Ramos (cell line): ENCODE measurements around the gene CNGB1.
"Not testable (repeated sequence)": the region's sequence is repeated elsewhere in the genome, so short reads cannot be mapped to it uniquely, and the experiment has no call there.

Experiments
- in situ Hi-C: fragments of 300-500 bp; cut with MboI; formaldehyde crosslinking; loops from one replicate; pipeline ENCODE4 v1.14.3; 2022; ENCODE audit warnings: low sequenced_read_pairs; ENCODE audit not compliant: unreplicated experiment

CNGB1 gene

DNA sequence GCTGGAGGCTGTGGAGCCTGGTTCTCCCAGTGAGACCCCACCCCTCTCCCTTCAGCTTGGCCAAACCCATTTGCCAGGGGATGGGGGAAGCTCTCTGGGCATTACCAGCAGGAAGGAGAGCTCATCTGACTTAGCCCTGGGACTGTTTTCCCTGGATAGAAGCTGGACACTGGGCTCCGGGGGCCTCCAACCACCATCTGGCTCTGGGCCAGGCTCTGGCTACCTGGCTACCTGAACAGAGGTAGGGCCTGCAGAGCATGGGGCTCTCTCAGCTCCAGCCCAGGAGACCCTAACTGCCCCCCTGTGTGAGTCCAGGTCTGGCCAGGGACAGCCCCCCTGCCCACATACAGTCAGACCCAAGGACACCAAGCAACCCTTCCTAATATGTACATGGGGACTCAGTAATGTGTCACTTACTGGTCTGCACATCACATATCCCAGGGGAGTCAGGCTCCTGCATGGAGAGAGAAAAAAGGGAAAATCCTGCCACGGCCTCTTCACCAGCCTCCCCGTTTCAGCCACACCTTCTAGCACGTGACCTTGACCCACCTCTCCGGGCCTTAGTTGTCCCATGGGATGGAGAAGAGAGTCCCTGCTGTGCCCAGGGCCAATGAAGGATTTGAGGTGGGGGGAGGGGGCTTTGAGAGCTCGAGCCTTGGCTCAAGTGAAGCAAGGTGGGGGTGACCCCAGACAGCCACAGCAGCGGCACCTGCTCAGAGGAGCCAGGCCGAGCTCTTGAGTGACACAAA, 13.8 kb downstream of the CNGB1 start:
- in situ Hi-C loops = no loop called here

DNA sequence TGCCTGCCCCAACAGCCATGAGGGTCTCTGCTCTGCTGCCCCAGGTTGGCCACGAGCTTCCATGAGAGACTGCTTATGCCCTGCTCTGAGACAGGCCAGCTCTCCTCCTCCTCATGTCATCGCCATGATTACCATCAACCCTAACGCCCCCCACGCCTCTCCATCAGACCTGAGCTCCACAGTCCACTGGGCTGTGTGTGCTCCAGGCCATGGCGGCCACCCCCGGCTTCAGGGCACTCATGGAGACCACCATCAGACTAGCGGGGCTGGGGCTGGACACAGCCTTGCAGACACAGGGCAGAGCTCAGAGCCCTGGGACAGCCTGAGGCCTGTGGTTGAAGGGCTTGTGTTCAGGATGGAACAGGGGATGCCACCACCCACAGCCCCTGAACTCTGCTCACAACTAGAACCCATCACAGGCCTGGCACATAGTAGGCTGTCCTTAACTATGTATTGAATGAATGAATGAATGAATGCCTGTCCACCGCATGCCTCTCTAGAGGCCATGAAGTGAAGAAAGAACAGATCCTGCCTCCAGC, 14.6 kb downstream of the CNGB1 start:
- in situ Hi-C loops = no loop called here

DNA sequence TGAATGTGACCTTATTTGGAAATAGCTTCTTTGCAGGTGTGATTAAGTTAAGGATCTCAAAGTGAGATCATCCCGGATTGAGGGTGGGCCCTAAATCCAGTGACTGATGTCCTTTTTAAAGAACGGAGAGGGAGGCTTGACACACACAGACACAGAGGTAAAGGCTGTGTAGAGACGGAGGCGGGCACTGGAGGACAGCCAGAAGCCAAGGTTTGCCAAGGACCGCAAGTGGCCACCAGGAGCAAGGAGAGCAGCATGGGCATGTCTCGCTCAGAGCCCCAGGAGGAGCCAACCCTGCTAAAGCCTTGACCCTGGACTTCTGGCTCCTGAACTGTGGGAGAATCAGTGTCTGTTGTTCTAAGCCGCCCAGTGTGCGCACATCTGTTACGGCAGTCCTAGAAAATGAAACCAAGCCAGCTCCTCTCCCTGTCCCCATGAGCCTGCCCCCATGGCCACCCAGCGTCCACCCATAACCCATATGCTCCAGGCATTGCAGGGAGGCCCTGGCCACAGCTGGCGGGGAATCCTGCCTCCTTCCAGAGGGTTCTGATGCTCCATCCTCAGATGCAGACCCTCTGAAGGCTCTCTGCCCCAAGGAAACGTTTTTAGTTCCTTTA, 15.2 kb downstream of the CNGB1 start:
- in situ Hi-C loops = no loop called here

DNA sequence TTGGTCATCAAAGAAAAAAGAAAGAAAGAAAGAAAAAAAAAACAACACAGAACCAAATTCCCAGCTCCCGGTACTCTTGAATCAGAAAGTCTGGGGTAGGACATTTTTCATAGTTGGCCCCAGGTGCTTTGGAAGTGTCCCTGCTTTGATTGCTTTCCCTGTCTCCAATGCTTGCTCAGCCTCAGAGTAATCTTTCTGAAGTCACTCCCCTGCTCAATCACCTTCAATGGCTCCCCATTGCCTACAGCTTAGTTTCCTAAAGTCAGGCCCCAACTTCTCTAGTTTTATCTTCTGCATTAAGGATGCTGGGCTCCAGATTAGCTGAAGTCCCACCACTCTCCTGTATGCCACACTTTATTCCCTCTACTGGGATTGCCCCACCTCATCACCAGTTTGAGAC, 17.1 kb downstream of the CNGB1 start:
- in situ Hi-C loops = no loop called here

DNA sequence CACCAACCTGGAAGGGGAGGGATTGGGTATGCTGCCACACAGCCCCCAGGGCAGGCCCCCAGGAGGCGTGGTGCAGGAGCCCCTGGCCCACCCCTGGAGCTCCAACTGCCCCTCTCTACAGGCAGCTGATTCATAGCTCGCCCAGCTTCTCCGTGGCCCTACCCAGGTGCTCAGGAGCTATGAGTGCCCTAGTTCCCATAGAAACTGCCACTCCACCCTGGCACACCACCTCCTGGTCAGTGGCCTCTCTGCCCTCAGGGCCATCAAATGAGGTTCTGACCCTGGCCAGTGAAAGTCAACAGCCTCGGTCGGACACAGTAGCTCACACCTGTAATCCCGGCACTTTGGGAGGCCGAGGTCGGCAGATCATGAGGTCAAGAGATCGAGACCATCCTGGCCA, 18.0 kb downstream of the CNGB1 start:
- in situ Hi-C loops = no loop called here

DNA sequence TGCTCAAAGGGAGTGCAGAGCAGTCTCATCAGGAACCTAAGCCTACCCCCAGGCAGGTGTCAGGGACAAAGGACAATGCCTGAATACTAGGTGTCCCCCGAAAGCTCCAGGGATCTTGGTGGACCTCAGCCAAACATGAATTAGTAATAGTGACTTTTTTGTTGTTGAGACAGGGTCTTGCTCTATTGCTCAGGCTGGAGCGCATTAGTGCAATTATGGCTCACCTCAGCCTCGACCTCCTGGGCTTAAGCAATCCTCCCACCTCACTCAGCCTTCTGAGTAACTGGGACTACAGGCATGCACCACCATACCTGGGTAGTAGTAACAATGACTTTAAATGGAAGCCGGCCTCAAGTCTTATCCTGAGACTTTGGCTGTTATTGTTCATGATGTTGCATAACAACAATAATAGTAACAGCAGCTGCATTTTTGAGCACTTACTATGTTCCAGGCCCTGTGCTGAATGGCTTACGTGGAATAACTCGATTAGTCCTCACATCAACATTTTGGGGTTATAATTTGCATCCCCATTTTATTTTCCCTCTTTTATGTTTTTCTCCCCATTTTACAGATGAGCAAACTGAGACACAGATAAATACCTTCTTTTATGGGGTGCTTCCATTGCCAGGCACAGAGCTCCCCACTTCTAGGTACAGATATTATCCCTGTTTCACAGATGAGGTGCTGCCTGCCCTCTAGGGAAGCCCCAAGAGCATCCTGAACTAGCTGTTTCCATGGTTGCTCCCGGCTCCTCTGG, 19.5 kb downstream of the CNGB1 start:
- in situ Hi-C loops = no loop called here

DNA sequence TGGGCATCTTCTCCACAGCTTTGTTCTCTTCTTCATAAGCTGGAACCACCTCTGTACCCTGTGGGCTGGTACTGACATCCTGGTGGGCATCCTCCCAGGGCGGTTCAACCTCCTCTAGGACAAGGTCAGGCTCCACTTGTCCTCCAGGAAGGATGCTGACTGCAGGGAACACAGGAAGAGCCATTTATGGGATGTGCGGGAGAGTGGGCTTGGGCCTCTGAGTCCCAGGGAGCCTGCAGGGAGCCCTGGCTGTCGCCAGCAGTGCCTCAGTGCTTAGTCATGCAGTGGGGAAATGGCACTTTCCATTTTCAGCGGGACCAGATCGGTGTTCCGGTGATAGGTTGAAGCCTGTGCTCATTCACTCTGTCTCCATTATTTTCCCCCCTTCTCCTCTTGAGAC, 20.5 kb downstream of the CNGB1 start:
- in situ Hi-C loops = no loop called here

DNA sequence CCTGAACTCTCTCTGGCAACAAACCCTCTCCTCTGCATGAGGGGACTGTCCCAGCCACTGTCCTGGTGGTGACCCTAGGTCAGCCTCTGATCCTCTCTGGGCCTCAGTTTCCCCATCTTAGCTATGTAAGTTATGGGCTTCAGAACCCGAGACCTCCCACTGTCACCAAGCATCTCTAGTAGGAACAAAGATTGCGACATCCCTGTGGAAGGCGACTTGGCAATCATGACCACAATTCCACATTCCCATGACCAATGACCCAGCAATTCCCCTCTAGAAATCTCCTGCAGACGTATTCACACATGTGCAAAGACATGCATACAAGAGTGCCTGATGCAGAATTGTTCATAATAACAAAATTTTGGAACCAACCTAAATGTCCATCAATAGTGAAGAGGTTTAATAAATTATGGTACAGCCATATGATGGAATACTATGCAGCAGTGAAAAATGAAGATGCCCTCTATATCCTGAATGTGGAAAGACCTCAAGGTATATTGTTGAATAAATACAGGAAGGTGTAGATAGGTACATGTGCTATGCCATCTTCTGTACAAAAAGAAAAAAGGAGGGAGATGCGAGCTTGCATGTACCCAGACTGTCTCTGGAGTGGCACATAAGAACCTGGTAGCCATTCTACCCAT, 21.2 kb downstream of the CNGB1 start:
- in situ Hi-C loops = no loop called here

DNA sequence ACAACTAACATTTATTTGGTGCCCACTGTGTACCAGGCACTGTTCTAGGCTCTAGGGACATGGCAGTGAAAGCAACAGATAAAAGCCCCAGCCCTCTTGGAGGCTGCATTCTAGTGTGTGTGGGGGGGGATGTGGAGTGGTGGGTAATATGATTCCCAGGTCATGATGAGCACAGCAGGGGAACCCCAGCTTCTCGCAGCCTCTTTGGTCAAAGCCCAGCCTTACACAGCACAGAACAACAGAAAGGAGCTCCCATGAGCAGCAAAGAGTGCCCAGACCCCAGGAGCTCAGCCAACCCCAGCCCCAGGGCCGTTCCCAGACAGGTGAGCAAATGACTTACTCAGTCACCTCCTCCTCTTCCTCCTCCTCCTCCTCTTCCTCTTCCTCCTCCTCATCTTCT, 21.9 kb downstream of the CNGB1 start:
- in situ Hi-C loops = no loop called here

DNA sequence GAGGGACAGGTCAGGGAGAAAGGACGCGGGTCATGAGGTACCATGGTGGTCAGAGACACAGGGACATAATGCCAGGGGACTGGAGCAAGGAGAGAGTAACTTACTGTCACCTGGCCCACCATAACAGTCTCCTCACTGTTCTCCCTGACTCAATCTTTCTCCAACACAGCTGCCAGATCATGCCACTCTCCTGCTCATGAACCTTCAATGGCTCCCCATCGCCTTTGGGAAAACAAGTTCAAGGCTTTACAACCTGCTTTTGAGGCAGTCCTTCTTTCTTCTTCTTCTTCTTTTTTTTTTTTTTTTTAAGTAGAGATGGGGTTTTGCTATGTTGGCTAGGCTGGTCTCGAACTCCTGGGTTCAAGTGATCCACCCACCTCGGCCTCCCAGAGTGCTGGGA, 22.9 kb downstream of the CNGB1 start:
- in situ Hi-C loops = no loop called here

DNA sequence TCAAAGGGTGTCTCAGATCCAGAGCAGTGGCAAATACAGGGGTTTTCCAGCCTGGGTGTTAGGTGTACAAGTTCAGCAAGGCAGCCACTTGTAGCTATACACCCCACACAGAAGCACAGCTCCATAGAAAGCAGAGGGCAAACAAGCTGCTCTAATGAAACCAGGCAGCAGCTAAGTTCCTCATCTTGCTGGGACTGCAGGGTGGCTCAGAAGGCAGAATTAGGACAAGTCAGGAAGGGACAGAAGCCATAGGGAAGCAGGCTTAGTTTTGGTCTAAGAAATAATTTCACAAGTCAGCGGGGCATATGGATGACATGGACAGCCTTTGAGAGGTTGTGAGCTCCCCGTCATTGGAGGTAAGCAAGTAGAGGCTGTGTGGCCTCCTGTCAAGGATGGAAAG, 23.7 kb downstream of the CNGB1 start:
- in situ Hi-C loops = no loop called here

DNA sequence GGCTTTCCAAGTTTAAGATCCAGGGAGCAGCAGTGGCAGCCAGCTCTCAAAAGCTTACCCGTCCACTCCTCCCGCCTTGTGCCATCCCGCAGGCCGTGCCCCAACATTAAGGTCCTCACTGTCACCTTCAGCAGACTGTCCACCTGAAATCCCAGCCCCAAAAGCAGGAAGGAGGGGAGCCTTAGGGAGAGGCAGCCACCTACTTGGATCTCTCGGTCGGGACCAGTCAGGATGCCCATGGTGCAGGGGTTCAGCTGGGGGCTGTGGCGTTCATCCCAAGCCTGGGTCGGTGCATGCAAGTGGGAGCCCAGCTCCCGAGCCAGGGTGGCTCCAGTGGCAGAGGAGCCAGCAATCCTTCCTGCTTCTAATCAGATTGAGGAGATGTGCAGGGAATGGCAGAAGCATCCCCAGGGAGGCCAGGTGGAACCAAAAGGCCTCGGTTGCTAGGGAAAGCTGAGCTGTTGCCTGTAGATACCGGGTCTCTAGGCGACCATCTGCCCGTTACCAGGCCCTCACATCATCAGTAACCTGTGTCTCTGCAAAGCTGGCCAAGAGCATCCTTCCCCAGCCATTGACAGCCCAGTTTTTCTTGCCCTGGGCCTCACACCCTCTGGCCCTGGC, 24.6 kb downstream of the CNGB1 start:
- in situ Hi-C loops = no loop called here

DNA sequence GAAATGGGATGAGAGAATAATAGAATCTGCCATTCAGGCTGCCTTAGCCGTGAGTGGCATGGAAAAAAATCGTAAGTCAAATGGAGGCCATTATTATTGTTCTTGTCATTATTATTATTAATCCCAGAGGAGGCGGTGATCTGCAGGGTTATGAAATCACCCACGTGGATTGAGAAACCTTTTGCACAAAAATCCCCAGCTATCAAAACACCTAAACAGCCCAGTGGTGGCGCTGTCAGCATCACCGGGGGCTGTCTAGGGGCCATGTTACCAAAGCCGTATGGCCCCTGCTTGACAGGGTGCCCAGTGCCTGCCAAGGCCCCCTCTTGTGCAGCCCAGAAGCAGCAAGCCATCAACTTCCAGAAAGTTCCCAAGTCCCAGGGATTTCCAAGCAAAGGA, 25.2 kb downstream of the CNGB1 start:
- in situ Hi-C loops = no loop called here

DNA sequence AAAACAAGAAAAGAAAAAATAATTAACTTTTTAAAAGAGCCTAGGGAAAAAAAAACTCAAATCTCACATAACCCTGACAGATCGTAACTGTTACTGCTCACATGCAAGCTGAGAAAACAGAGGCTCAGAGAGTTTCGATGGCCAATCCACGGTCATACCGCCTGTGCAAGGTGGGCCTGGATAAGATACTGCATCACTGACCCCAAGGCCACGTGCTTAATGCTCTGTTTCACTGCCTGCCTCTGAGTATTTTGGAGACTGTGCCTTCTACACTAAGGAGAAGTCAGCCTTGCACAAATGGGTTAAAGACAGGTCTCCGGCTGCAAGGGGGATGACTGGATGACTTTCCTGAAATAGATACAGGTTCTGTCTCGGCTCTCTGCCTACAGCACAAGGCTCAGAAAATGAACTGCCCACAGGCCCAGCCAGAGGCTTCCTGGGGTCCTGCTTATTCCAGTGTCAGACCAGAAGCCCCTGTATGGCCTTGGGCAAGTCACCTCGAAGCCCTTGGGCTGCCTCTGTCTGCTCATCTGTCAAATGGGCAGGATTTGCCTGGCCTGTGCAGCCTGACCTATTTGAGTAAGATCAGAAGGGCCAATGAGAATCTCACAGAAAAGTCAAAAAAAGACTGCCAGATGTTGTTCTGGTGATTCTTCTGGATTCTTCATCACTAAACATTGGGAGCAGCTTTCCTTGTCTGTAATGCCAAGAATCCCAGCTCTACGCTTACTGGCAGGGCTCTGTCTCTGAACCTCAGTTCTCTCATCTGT, 25.8 kb downstream of the CNGB1 start:
- in situ Hi-C loops = no loop called here

DNA sequence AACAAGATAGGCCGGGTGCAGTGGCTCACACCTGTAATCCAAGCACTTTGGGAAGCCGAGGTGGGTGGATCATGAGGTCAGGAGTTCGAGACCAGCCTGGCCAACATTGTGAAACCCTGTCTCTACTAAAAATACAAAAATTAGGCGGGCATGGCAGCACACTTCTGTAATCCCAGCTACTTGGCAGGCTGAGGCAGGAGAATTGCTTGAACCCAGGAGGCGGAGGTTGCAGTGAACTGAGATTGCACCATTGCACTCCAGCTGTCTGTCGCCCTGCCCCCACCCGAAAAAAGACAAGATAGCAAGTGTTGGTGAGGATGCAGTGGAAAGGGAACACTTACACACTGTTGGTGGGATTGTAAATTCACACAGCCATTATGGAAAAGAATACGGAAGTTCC, 27.5 kb downstream of the CNGB1 start:
- in situ Hi-C loops = not testable (repeated sequence)

DNA sequence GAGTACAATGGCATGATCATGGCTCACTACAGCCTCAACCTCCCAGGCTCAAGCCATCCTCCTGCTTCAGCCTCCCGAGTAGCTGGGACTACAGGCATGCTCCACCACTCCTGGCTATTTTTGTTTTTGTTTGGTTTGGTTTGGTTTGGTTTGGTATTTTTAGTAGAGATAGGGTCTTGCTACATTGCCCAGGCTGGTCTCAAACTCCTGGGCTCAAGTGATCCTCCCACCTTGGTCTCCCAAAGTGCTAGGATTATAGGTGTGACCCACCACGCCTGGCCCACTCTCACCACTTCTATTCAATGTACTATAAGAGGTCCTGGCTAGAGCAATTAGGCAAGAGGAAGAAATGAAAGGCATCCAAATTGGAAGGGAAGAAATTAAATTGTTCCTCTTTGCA, 29.0 kb downstream of the CNGB1 start:
- in situ Hi-C loops = not testable (repeated sequence)

DNA sequence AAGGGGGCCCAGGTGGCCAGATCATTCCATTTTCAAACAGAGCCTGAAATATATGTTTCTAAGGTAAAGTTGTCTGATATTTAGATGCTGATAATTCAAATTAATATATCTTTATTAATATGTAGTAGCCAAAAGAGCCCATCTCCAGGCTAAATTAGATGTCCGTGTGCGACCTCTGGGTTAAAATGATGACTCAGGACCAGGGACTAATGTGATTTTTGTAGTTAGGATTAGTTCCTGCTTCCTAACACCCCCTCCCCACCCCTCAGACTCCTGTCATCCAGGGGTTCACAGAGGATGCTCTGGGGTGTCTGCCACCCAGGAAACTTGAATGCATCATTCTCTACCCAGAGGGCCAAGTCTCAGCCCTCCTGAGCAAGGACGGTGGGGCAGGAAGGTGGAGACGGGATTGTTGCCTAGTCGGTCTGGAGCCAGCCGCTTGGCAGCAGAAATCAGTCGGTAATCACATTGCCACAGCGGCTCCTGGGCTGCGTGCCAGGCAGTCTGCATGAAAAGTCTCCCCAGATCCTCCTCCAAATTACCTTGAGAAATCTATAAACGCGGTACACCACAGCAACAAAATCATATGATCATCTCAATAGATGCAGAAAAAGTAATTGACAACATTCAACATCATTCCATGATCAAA, 29.8 kb downstream of the CNGB1 start:
- in situ Hi-C loops = no loop called here

DNA sequence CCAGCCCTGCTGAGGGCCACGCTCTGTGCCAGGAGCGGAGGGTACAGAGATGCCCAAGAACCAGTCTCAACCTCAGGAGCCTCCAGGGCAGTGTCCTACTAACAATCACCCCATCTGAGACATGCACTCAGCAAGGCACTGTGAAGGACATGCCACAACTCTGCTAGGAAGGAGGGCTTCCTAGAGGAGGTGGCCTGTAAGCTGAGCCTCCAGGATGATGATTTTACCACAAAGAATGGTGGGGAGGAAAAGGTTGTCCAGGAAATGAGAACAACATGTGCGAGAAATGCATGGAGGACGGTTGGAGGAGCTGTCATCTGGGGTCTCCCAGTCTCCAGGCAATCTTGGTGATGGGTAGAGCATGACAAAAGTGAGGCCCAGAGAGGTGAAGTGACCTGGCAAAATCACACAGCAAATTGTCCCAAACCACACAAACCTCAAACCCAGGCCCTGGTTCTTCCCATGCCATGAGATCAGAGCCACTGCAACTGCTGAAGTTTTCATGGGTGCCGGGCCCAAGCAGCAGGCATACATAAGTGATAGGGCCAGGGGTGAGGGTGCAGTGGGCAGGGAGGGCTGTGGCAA, 30.5 kb downstream of the CNGB1 start:
- in situ Hi-C loops = no loop called here

DNA sequence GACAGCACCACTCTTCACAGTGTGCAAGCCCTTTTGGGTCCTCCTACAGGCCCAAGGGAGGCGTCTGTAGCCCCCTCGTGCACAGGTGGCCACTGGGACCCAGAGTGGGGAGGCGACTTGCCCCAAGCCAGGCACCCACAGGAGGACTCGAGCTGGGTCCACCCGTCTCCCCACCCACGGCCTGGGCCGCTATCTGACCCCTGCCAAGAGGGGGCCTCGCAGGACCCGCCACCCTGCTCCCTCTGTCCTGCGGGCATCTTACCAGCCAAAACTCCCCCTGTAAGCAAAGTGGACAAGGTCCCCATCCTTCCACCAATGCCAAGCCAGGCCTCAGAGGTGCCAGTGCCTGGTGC, 31.1 kb downstream of the CNGB1 start:
- in situ Hi-C loops = no loop called here
